Neural cell (in vitro differentiated cells): ENCODE results near the gene SNRNP70. TPM values are rescaled to one million over a fixed set of nuclear protein-coding genes. Genes with fewer than 3 reads are reported as not detected.

ENCODE experiments used
- H2AFZ ChIP-seq: fragments of 200-600, 300-800 bp; sonication (generic), shearing (Covaris generic); 2 replicates; pipeline ENCODE4 v1.6.0; 2014; ENCODE audit warnings: low read depth, mild to moderate bottlenecking, antibody characterized with exemption, low read length, moderate library complexity
- H3F3A ChIP-seq: fragments of 200-600 bp; shearing (Covaris generic); 2 replicates; pipeline ENCODE4 v1.6.1; 2016; ENCODE audit warnings: mild to moderate bottlenecking, moderate library complexity, mixed read lengths, antibody characterized with exemption, low read length; ENCODE audit not compliant: insufficient read depth, poor library complexity, severe bottlenecking
- H3K27ac ChIP-seq: fragments of 200-600, 300-800 bp; sonication (generic), shearing (Covaris generic); 2 replicates; pipeline ENCODE4 v1.5.1; 2014; ENCODE audit warnings: mild to moderate bottlenecking, low read length, moderate library complexity
- H3K27me3 ChIP-seq: fragments of 300-800, 200-600 bp; sonication (generic), shearing (Covaris generic); 2 replicates; pipeline ENCODE4 v1.6.0; 2014; ENCODE audit warnings: mild to moderate bottlenecking, low read depth, low read length, moderate library complexity; ENCODE audit not compliant: insufficient read depth
- H3K36me3 ChIP-seq: fragments of 300-800, 200-600 bp; sonication (generic), shearing (Covaris generic); 2 replicates; pipeline ENCODE4 v1.5.1; 2014; ENCODE audit warnings: mild to moderate bottlenecking, antibody characterized with exemption, low read length, moderate library complexity; ENCODE audit not compliant: insufficient read depth
- H3K4me2 ChIP-seq: fragments of 300-800, 200-600 bp; sonication (generic), shearing (Covaris generic); 2 replicates; pipeline ENCODE4 v1.6.0; 2014; ENCODE audit warnings: mild to moderate bottlenecking, low read length
- H3K4me3 ChIP-seq: fragments of 300-800, 200-600 bp; sonication (generic), shearing (Covaris generic); 2 replicates; pipeline ENCODE4 v1.5.1; 2014; ENCODE audit warnings: mild to moderate bottlenecking, low read length, moderate library complexity
- H3K79me2 ChIP-seq: fragments of 200-600 bp; shearing (Covaris generic); replicated peaks from 2 replicates; pipeline ENCODE4 v1.6.0; 2014; ENCODE audit warnings: mild to moderate bottlenecking, low read length, moderate library complexity; ENCODE audit not compliant: insufficient read depth
- H3K9ac ChIP-seq: fragments of 300-800, 200-600 bp; sonication (generic), shearing (Covaris generic); 2 replicates; pipeline ENCODE4 v1.6.1; 2016; ENCODE audit warnings: mild to moderate bottlenecking, low read length, mixed read lengths
- H3K9me2 ChIP-seq: fragments of 200-600 bp; shearing (Covaris generic); 2 replicates; pipeline ENCODE4 v1.6.1; 2016; ENCODE audit warnings: mild to moderate bottlenecking, low read length, mixed read lengths; ENCODE audit not compliant: insufficient read depth
- H3K9me3 ChIP-seq: fragments of 200-600, 300-800 bp; sonication (generic), shearing (Covaris generic); 2 replicates; pipeline ENCODE4 v1.6.1; 2016; ENCODE audit warnings: mild to moderate bottlenecking, mixed run types, low read length, moderate library complexity, mixed read lengths
- H4K20me1 ChIP-seq: fragments of 200-600 bp; shearing (Covaris generic); 2 replicates; pipeline ENCODE4 v1.6.1; 2016; ENCODE audit warnings: mild to moderate bottlenecking, mixed run types; ENCODE audit not compliant: insufficient read depth
- CTCF ChIP-seq: fragments of 450-650 bp; IDR thresholded peaks from 2 replicates; pipeline ENCODE4 v1.5.1; 2014; ENCODE audit warnings: antibody characterized with exemption, mild to moderate bottlenecking, moderate library complexity; ENCODE audit not compliant: poor library complexity, severe bottlenecking
- EP300 ChIP-seq: fragments of 450-650 bp; conservative IDR thresholded peaks from 2 replicates; pipeline ENCODE4 v1.6.1; 2014; ENCODE audit warnings: antibody characterized with exemption, mild to moderate bottlenecking, moderate library complexity; ENCODE audit not compliant: poor library complexity, severe bottlenecking
- EZH2 ChIP-seq: fragments of 200-600, 300-800 bp; shearing (Covaris generic), sonication (generic); IDR thresholded peaks from 2 replicates; pipeline ENCODE4 v1.6.1; 2014; ENCODE audit warnings: antibody characterized with exemption, low read length, borderline replicate concordance, mild to moderate bottlenecking; ENCODE audit not compliant: insufficient read depth, poor library complexity, severe bottlenecking
- MXI1 ChIP-seq: fragments of 450-650 bp; conservative IDR thresholded peaks from 2 replicates; pipeline ENCODE4 v1.6.1; 2014; ENCODE audit warnings: antibody characterized with exemption, mild to moderate bottlenecking; ENCODE audit not compliant: poor library complexity, severe bottlenecking
- POLR2AphosphoS5 ChIP-seq: IDR thresholded peaks from 2 replicates; pipeline ENCODE4 v1.6.1; 2012
- RAD21 ChIP-seq: fragments of 450-650 bp; conservative IDR thresholded peaks from 2 replicates; pipeline ENCODE4 v1.6.1; 2014; ENCODE audit warnings: antibody characterized with exemption, mild to moderate bottlenecking, moderate library complexity
- REST ChIP-seq: IDR thresholded peaks from 2 replicates; pipeline ENCODE4 v1.6.1; 2012; ENCODE audit warnings: borderline replicate concordance
- SMC3 ChIP-seq: fragments of 450-650 bp; conservative IDR thresholded peaks from 2 replicates; pipeline ENCODE4 v1.6.1; 2014; ENCODE audit warnings: antibody characterized with exemption, mild to moderate bottlenecking, moderate library complexity; ENCODE audit not compliant: poor library complexity
- TAF1 ChIP-seq: IDR thresholded peaks from 2 replicates; pipeline ENCODE4 v1.6.1; 2012; ENCODE audit warnings: low read depth
- polyA plus RNA-seq: library from polyadenylated mRNA; depleted of rRNA; stranded (reverse); fragments of >200 nt; gene quantifications from 2 replicates; pipeline ENCODE4 v1.2.3, GENCODE V29; 2014

SNRNP70 gene
- polyA plus RNA-seq, 1 donor from 2014 or later, result 721 TPM

GRCh38 chr19:49109569-49110233, 24.4 kb downstream of the SNRNP70 start:
- no peak overlapping the region for H3K4me3 ChIP-seq
- no peak overlapping the region for H3K4me2 ChIP-seq
- no peak overlapping the region for H2AFZ ChIP-seq
- H3K9ac ChIP-seq, result no peak overlapping the region
- H3K27ac ChIP-seq, result no peak overlapping the region
- H3F3A ChIP-seq, result no peaks in the 10 kb centered on the region
- H3K79me2 ChIP-seq, result no peaks in the 10 kb centered on the region
- no peaks in the 10 kb centered on the region for H3K36me3 ChIP-seq
- H4K20me1 ChIP-seq, result peaks cover 3% of the 10 kb centered on the region
- H3K9me2 ChIP-seq, result no peaks in the 10 kb centered on the region
- H3K9me3 ChIP-seq, result no peaks in the 10 kb centered on the region
- no peaks in the 10 kb centered on the region for H3K27me3 ChIP-seq
- TF ChIP-seq EZH2 (no peak), MXI1 (no peak), SMC3 (no peak), TAF1 (no peak), RAD21 (no peak), POLR2AphosphoS5 (no peak), EP300 (no peak), CTCF (no peak), REST (no peak)

- Histone ChIP-seq H3K4me3 (no peak overlapping the region), H3K9me2 (no peaks in the 10 kb centered on the region), H3K4me2 (no peak overlapping the region), H3K9ac (no peak overlapping the region), H3K79me2 (no peaks in the 10 kb centered on the region), H2AFZ (no peak overlapping the region), H3K27ac (no peak overlapping the region), H3K9me3 (no peaks in the 10 kb centered on the region), H3K27me3 (no peaks in the 10 kb centered on the region), H3F3A (no peaks in the 10 kb centered on the region), H4K20me1 (peaks cover 3% of the 10 kb centered on the region), H3K36me3 (no peaks in the 10 kb centered on the region)
- TF ChIP-seq RAD21 (no peak), EZH2 (no peak), CTCF (no peak), EP300 (no peak), MXI1 (no peak), POLR2AphosphoS5 (no peak), TAF1 (no peak), REST (no peak), SMC3 (no peak)
These were observed 25.3 kb downstream of the SNRNP70 start for GRCh38 chr19:49110567-49110966.
